NCI-H510A treated with DMSO at 0.1 percent for 48 hours (cell line): Measurements from ENCODE around the gene CADM2.
"Not testable (repeated sequence)": the region's sequence is repeated elsewhere in the genome, so short reads cannot be mapped to it uniquely, and the experiment has no call there.

Experiments
- DNase-seq: peaks from one replicate; lab custom pipeline; 2025; lab: John Stamatoyannopoulos, UW

CADM2 gene

GRCh38 chr3:84958495-84959469 is at the start of gene CADM2:
Gene CADM2, plus strand, starts transcription at chr3:84958989.
- peak; percentile 63 for DNase-seq

GRCh38 chr3:84918592-84918991 is 40.2 kb upstream of the CADM2 start:
- not testable (repeated sequence) for DNase-seq

GRCh38 chr3:84922682-84923081 is 36.1 kb upstream of the CADM2 start:
- DNase-seq: no peak

- no peak for DNase-seq
These were observed 33.2 kb upstream of the CADM2 start for GRCh38 chr3:84925571-84925970.

- DNase-seq: no peak
These were observed 15.4 kb upstream of the CADM2 start for GRCh38 chr3:84943379-84943778.

GRCh38 chr3:84946240-84946639 is 12.5 kb upstream of the CADM2 start:
- DNase-seq: no peak

- DNase-seq: no peak
These were observed 882 bp downstream of the CADM2 start for GRCh38 chr3:84959470-84960271.

GRCh38 chr3:84960581-84960980 is 1.8 kb downstream of the CADM2 start:
- no peak for DNase-seq

- no peak for DNase-seq
These were observed 2.2 kb downstream of the CADM2 start for GRCh38 chr3:84961011-84961410.

- DNase-seq: no peak
These were observed 2.9 kb downstream of the CADM2 start for GRCh38 chr3:84961521-84962255.

- DNase-seq: no peak
These were observed 3.6 kb downstream of the CADM2 start for GRCh38 chr3:84962415-84962814.

GRCh38 chr3:84963137-84963536 is 4.3 kb downstream of the CADM2 start:
- no peak for DNase-seq

GRCh38 chr3:84965141-84965540 is 6.4 kb downstream of the CADM2 start:
- DNase-seq: peak; percentile 41

GRCh38 chr3:84967767-84968581 is 9.2 kb downstream of the CADM2 start:
- DNase-seq: no peak

GRCh38 chr3:84968701-84969235 is 10.0 kb downstream of the CADM2 start:
- no peak for DNase-seq

GRCh38 chr3:84974347-84974746 is 15.6 kb downstream of the CADM2 start:
- no peak for DNase-seq

- DNase-seq: no peak
These were observed 18.2 kb downstream of the CADM2 start for GRCh38 chr3:84977021-84977420.

GRCh38 chr3:84978843-84979242 is 20.1 kb downstream of the CADM2 start:
- DNase-seq: no peak

- DNase-seq: no peak
These were observed 21.2 kb downstream of the CADM2 start for GRCh38 chr3:84980011-84980410.

GRCh38 chr3:84980456-84980855 is 21.7 kb downstream of the CADM2 start:
- no peak for DNase-seq

GRCh38 chr3:84983490-84983889 is 24.7 kb downstream of the CADM2 start:
- no peak for DNase-seq
